HG02798 (cell line): ENCODE results near the gene FAP.
A peak's percentile ranks its signal among the peaks of the same experiment; 100 is the strongest.

Source experiments
- ATAC-seq: cut with Tn5 transposase; IDR thresholded peaks from one replicate; pipeline ENCODE4 v1.9.1; 2021; ENCODE audit warnings: mild to moderate bottlenecking; ENCODE audit not compliant: unreplicated experiment, poor library complexity

FAP gene

GRCh38 chr2:162243715-162244114 lies 470 bp upstream of the FAP start:
- no peak for ATAC-seq

GRCh38 chr2:162242586-162243280 lies 512 bp downstream of the FAP start:
- no peak for ATAC-seq

- no peak for ATAC-seq
Observed at GRCh38 chr2:162241571-162241970, 1.7 kb downstream of the FAP start.

GRCh38 chr2:162234620-162235462 lies 8.4 kb downstream of the FAP start:
- ATAC-seq: no peak

- no peak for ATAC-seq
Observed at GRCh38 chr2:162233197-162233596, 10.0 kb downstream of the FAP start.

GRCh38 chr2:162232671-162233070 lies 10.6 kb downstream of the FAP start:
- no peak for ATAC-seq

- ATAC-seq: no peak
Observed at GRCh38 chr2:162232027-162232426, 11.2 kb downstream of the FAP start.

- ATAC-seq: no peak
Observed at GRCh38 chr2:162230761-162231160, 12.5 kb downstream of the FAP start.

- ATAC-seq: no peak
Observed at GRCh38 chr2:162226836-162227235, 16.4 kb downstream of the FAP start.

- peak; percentile 97 for ATAC-seq
Observed at GRCh38 chr2:162221064-162221463, 22.2 kb downstream of the FAP start.

GRCh38 chr2:162220368-162220767 lies 22.9 kb downstream of the FAP start:
- ATAC-seq: no peak

GRCh38 chr2:162219426-162219825 lies 23.8 kb downstream of the FAP start:
- no peak for ATAC-seq

GRCh38 chr2:162217598-162217997 lies 25.6 kb downstream of the FAP start:
- ATAC-seq: no peak

- no peak for ATAC-seq
Observed at GRCh38 chr2:162215162-162215561, 28.1 kb downstream of the FAP start.

GRCh38 chr2:162212366-162212765 lies 30.9 kb downstream of the FAP start:
- ATAC-seq: no peak

GRCh38 chr2:162211732-162212131 lies 31.5 kb downstream of the FAP start:
- no peak for ATAC-seq

- ATAC-seq: no peak
Observed at GRCh38 chr2:162210385-162210784, 32.9 kb downstream of the FAP start.

GRCh38 chr2:162202203-162202602 lies 41.0 kb downstream of the FAP start:
- ATAC-seq: no peak

GRCh38 chr2:162200636-162201035 lies 42.6 kb downstream of the FAP start:
- no peak for ATAC-seq

- no peak for ATAC-seq
Observed at GRCh38 chr2:162199913-162200312, 43.3 kb downstream of the FAP start.

GRCh38 chr2:162198239-162198638 lies 45.0 kb downstream of the FAP start:
- no peak for ATAC-seq
